NT2/D1 (cell line): ENCODE measurements around the gene CNRIP1.

ENCODE experiments used
- DNase-seq: peaks from one replicate; pipeline ENCODE4 v3.0.0-alpha.2; 2011; ENCODE audit warnings: low read depth, low spot score
- H3K27me3 ChIP-seq: 2 replicates; pipeline ENCODE4 v1.6.0; 2011; ENCODE audit warnings: mild to moderate bottlenecking; ENCODE audit not compliant: insufficient read length, insufficient read depth
- H3K36me3 ChIP-seq: 2 replicates; pipeline ENCODE4 v1.6.1; 2011; ENCODE audit warnings: mild to moderate bottlenecking, low read length, mixed read lengths; ENCODE audit not compliant: insufficient read depth, insufficient read length
- H3K4me1 ChIP-seq: 2 replicates; pipeline ENCODE4 v1.5.1; 2011; ENCODE audit not compliant: insufficient read depth, insufficient read length
- H3K4me3 ChIP-seq: 2 replicates; pipeline ENCODE4 v1.5.1; 2011; ENCODE audit warnings: low read depth; ENCODE audit not compliant: insufficient read length
- H3K9ac ChIP-seq: 2 replicates; pipeline ENCODE4 v1.6.0; 2011; ENCODE audit warnings: low read depth; ENCODE audit not compliant: insufficient read length
- H3K9me3 ChIP-seq: 2 replicates; pipeline ENCODE4 v1.5.1; 2011; ENCODE audit warnings: mild to moderate bottlenecking, low read length; ENCODE audit not compliant: insufficient read depth
- SUZ12 ChIP-seq: IDR thresholded peaks from 2 replicates; pipeline ENCODE4 v1.6.1; 2011; ENCODE audit not compliant: insufficient read length, insufficient read depth; ENCODE audit errors: extremely low read depth
- YY1 ChIP-seq: IDR thresholded peaks from 2 replicates; pipeline ENCODE4 v1.6.1; 2011; ENCODE audit not compliant: insufficient read length, insufficient read depth
- ZNF274 ChIP-seq: IDR thresholded peaks from 2 replicates; pipeline ENCODE4 v1.6.1; 2011; ENCODE audit warnings: mild to moderate bottlenecking, low read depth, low read length

The CNRIP1 gene

GRCh38 chr2:68278169-68278568, 41.6 kb downstream of the CNRIP1 start:
- Histone ChIP-seq H3K9me3 (no peaks in the 10 kb centered on the region), H3K4me1 (no peaks in the 10 kb centered on the region), H3K36me3 (no peaks in the 10 kb centered on the region), H3K4me3 (no peak overlapping the region), H3K27me3 (no peaks in the 10 kb centered on the region), H3K9ac (no peak overlapping the region)
- TF ChIP-seq YY1: no peak
- TF ChIP-seq SUZ12: no peak
- no peak for TF ChIP-seq ZNF274
- no peak for DNase-seq

GRCh38 chr2:68274022-68274421, 45.7 kb downstream of the CNRIP1 start:
- TF ChIP-seq YY1 (no peak), SUZ12 (no peak), ZNF274 (no peak)
- Histone ChIP-seq H3K27me3 (no peaks in the 10 kb centered on the region), H3K9ac (no peak overlapping the region), H3K4me3 (no peak overlapping the region), H3K9me3 (no peaks in the 10 kb centered on the region), H3K36me3 (no peaks in the 10 kb centered on the region), H3K4me1 (no peaks in the 10 kb centered on the region)
- DNase-seq: no peak

DNA sequence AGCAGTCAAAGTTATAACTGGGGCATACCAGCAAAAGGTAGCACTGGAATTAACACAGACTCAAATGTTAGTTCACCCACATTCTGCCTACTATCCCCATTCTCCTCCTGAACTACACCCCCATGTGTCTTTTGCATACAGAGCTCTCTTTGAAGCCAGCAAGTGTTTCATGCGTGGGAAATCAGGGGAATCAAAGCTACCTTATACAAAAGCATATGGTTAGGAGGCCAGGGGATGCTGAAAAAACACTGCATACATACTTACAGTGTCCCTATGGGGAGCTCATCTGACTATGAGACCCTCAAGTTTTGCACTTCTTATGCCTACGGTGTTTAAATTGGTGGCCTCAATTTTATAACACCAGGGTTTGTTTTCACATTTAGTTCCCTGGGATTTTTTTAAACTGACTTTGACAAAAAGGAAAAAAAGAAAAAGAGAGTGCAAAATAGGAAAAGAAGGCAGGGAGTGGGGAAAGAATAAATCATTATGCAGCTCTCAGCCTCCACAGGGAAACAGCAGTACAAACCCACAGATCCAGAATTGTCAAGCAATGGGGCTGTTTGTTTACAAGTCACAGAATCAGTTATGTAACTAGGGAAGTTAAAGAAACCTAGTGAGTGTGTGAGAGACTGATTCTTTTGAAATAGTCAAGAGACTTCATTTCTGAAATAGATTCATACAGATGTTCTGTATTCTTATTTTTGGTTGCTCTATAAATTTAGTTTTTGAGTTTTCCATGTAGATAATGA, 47.3 kb downstream of the CNRIP1 start:
- no peaks in the 10 kb centered on the region for H3K4me1 ChIP-seq
- TF ChIP-seq YY1: no peak
- TF ChIP-seq SUZ12: no peak
- no peak for TF ChIP-seq ZNF274
- H3K27me3 ChIP-seq: no peaks in the 10 kb centered on the region
- no peaks in the 10 kb centered on the region for H3K9me3 ChIP-seq
- no peaks in the 10 kb centered on the region for H3K36me3 ChIP-seq
- H3K9ac ChIP-seq: no peak overlapping the region
- DNase-seq: no peak
- H3K4me3 ChIP-seq: no peak overlapping the region

DNA sequence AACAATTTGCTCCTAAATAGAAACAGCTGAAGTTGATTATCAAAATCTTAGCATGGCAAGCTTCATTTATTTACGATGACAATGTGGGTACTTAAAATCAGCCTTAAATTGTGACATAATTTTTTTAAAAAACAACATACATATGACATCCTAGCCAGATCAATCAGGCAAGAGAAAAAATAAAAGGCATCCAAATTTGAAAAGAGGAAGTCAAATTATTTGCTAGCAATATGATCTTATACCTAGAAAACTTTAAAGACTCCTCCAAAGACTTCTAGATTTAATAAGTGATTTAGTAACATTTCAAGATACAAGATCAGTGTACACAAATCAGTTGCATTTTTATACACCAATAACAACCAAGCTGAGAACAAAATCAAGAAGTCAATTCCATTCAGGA, 53.1 kb downstream of the CNRIP1 start:
- no peaks in the 10 kb centered on the region for H3K4me1 ChIP-seq
- H3K9me3 ChIP-seq: no peaks in the 10 kb centered on the region
- no peak overlapping the region for H3K9ac ChIP-seq
- H3K4me3 ChIP-seq: no peak overlapping the region
- H3K27me3 ChIP-seq: no peaks in the 10 kb centered on the region
- no peaks in the 10 kb centered on the region for H3K36me3 ChIP-seq
- DNase-seq: no peak
- TF ChIP-seq SUZ12 (no peak), YY1 (no peak), ZNF274 (no peak)

DNA sequence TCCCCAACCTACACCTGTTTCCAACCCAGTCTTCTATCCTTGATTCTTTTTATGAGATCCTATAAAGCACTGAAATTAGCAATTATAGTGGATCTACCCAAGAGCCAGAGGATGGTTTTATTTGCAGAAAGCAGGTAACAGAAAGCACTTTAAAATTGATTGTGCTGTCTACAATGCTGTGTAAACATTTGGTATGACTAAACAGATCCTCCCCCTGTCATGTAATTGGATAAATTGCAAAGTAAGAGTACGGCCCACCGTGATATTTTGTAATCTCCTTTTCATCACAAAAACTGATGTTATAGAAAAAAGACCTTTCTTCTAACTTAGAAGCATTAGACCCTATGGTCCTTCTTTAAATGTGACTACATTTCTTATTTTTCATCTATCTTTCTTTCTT, 56.1 kb downstream of the CNRIP1 start:
- Histone ChIP-seq H3K9ac (no peak overlapping the region), H3K4me1 (no peaks in the 10 kb centered on the region), H3K36me3 (no peaks in the 10 kb centered on the region), H3K9me3 (no peaks in the 10 kb centered on the region), H3K4me3 (no peak overlapping the region), H3K27me3 (no peaks in the 10 kb centered on the region)
- no peak for TF ChIP-seq SUZ12
- no peak for TF ChIP-seq YY1
- TF ChIP-seq ZNF274: no peak
- DNase-seq: no peak

DNA sequence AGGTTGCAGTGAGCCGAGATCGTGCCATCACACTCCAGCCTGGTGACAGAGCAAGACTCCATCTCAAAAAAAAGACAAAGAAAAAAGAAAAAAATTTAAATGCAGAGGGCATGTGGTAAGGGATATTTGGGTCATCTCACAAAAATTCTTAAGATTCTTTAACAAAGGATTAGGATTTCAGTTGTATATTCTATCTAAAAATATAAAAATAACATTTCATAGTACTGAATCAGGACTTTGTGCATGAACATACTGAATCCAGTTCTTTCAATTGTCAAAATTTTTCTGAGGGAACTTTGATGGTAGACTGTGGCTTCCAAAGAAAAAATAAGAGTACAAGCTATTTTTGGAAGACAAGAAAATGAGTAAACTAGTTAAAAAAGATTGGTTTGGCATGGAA, 60.9 kb downstream of the CNRIP1 start:
- Histone ChIP-seq H3K27me3 (no peaks in the 10 kb centered on the region), H3K9ac (no peak overlapping the region), H3K4me3 (no peak overlapping the region), H3K9me3 (no peaks in the 10 kb centered on the region), H3K36me3 (no peaks in the 10 kb centered on the region), H3K4me1 (no peaks in the 10 kb centered on the region)
- DNase-seq: no peak
- no peak for TF ChIP-seq ZNF274
- no peak for TF ChIP-seq SUZ12
- no peak for TF ChIP-seq YY1

DNA sequence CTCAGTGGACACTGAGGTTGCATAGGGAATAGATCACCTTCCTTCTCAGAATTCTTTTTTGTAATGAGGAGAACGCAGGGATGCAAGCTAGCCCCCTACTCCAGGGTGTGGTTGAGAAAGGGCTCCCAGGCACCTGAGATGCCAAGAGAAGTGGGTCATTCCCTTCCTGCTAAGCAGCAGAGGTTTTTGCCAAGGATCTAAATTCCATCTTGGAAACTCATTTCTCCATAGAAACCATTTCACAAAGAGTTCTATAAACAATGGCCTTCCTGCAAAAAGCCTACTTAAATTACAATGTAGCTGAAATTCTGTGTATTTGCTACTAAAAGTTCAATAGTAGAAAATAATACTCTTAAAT, 63.7 kb downstream of the CNRIP1 start:
- DNase-seq: no peak
- H3K36me3 ChIP-seq: no peaks in the 10 kb centered on the region
- H3K4me1 ChIP-seq: no peaks in the 10 kb centered on the region
- TF ChIP-seq SUZ12: no peak
- TF ChIP-seq ZNF274: no peak
- H3K27me3 ChIP-seq: no peaks in the 10 kb centered on the region
- H3K9me3 ChIP-seq: no peaks in the 10 kb centered on the region
- H3K4me3 ChIP-seq: no peak overlapping the region
- H3K9ac ChIP-seq: no peak overlapping the region

DNA sequence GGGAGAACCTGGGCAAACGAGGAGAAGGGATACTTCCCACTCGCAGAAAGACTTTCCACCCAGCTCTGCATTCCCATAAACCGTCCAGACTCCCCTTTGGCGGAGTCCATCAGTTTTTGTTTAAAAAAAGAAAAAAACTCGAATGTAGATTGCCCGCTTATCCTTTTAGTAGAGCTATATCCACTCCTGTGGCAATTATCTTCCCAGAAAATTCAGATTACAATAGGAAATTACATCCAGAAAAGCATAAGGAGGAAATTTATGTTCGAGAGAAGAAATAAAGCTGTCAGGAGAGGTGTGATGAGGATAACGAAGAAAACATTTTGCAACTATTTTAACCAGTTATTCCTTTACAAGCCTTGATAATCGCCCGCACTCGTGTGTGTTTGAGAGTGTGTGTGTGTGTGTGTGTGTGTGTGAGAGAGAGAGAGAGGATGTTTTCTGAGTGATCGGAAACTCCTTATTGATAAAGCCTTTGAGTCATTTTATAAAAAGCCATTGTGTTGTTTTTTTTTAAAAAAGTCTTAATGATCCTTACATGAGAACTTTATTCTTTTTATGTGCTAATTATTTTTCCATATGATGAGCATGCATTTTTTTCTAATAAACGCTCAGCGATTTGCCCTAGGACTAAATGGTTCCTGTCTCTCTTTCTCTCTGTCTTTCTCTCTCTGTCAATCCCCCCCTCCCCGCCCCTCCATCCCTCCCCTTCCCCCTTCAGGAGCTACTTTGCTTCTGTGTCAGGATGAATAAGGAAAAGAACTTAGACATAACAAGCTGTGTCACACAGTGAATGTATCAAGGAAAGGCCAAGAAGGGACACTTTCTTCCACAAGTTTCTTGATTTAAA, 66.3 kb downstream of the CNRIP1 start:
- Histone ChIP-seq H3K36me3 (peaks cover 14% of the 10 kb centered on the region), H3K4me1 (no peaks in the 10 kb centered on the region), H3K9ac (peak overlapping the region; percentile 97), H3K4me3 (peak overlapping the region; percentile 96), H3K27me3 (no peaks in the 10 kb centered on the region), H3K9me3 (no peaks in the 10 kb centered on the region)
- no peak for DNase-seq
- TF ChIP-seq ZNF274 (no peak), YY1 (no peak), SUZ12 (no peak)
